HG03108 (cell line): ENCODE results near the gene GPR157.

Experiments used
- ATAC-seq: cut with Tn5 transposase; IDR thresholded peaks from one replicate; pipeline ENCODE4 v1.9.1; 2021; ENCODE audit warnings: moderate library complexity; ENCODE audit not compliant: unreplicated experiment

GPR157 gene

GRCh38 chr1:9088807-9089206 lies 40.1 kb downstream of the GPR157 start:
- ATAC-seq = no peak

DNA sequence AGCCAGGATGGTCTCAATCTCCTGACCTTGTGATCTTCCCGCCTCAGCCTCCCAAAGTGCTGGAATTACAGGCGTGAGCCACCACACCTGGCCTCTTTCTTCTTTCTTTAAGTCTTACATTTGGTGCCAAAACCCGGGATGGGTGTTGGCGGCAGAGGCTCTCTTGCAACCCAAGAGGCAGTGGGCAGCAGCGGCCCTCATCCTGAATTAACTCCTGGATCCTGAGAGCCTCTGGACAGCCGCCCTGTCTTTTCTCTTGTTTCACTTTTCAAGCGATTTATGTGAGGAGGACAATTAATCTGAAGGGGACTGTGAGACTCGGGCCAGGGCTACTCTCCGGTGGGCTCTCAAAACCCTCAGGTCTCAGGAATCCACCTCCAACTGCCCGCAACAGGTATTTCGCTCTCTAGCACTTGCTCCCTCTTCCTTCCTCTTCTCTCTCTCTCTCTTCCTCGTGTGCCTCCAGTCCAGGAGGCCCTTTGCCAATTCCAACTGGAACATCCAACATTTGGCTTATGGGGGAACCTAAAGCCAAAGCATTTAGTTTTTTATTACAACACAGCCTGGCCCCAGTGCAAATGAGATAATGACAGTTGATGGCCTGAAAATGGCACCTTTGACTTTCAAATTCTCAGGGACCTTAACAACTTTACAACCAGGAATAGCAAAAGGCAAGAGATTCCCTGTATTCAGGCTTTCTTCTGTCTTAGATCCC lies 41.3 kb downstream of the GPR157 start:
- ATAC-seq = no peak

- ATAC-seq = no peak
These were observed 42.1 kb downstream of the GPR157 start for GRCh38 chr1:9086796-9087195.

DNA sequence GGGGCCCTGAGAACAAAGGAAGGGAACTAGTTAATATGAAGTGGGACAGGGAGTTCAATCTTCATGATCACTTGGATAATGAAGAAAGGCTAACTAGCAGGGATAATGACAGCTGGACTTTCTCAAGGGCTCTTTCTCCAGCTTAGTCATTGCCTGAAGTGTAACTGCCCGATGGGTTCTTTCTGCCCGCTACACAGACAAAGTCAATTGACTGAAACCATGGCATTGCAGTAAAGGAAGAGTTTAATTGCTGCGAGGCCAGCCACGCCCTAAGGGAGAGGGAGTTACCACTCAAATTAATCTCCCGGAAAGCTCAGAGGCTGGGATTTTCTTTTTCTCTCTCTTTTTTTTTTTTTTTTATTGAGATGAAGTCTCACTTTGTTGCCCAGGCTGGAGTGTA lies 42.9 kb downstream of the GPR157 start:
- ATAC-seq = no peak

DNA sequence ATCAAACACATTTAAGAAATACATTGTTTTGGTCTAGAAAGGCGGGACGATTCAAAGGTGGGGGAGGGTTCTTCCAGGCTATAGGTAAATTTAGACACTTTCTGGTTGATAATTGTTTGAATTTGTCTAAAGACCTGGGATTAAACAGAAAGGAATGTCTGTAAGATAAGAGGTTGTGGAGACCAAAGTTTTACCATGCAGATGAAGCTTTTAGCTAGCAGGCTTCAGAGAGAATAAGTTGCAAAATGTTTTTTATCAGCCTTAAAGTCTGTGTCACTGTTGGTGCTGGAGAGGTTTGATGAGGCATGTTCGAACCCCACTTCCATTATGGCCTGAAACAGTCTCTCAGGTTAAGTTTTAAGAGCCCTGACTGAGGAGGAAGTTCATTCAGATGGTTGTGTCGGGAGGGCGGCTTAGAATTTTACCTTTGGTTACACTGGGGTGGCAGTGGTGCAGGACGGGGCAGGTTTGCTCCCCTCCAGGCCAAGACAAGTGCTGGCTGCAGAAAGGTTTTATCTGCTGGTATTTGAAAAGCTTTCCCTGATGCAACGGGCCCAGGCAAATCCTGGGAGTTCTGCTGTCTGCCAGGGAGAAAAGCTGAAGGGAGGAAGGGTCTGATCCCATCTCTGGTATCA lies 43.5 kb downstream of the GPR157 start:
- no peak for ATAC-seq

DNA sequence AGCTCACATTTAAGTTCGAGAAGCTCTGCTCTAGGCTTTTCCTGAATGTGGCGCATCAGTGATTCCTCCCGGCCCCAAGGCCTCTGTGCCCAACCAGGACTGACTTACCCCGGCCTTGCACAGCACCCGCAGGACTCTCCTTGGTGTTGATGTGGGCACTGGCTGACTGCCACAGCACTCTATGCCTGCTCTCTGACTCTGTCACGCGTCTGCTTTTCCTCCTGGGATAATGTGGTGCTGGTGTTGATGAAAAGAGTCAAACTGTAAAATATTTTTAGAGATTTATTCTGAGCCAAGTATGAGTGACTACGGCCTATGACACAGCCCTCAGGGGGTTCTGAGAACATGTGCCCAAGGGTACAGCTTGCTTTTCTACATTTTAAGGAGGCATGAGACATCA lies 44.0 kb downstream of the GPR157 start:
- ATAC-seq = no peak

GRCh38 chr1:9081473-9081872 lies 47.4 kb downstream of the GPR157 start:
- ATAC-seq = no peak

GRCh38 chr1:9080705-9081291 lies 48.1 kb downstream of the GPR157 start:
- ATAC-seq = no peak

GRCh38 chr1:9079988-9080704 lies 48.8 kb downstream of the GPR157 start:
- ATAC-seq = peak; percentile 37

- no peak for ATAC-seq
These were observed 50.0 kb downstream of the GPR157 start for GRCh38 chr1:9078752-9079500.

- no peak for ATAC-seq
These were observed 50.7 kb downstream of the GPR157 start for GRCh38 chr1:9078015-9078751.

DNA sequence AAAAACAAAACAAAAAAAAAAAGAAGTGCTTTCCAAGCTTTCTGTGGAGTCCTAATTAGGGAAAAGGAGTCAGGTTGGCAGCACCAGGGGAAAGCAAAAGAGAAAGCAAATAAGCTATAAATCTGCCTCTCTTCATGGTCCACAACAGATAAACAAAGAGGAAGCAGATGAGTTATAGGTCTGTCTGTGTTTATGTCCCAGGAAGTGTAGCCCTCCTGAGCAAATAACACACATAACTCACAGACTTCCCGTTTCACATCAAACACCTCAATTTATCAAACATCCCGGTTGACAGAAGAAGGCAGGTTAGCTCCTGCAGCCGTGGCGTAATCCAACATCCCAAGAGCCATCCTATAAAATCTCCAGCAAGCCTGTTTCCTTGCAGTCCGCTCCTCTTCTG lies 53.9 kb downstream of the GPR157 start:
- ATAC-seq = no peak

DNA sequence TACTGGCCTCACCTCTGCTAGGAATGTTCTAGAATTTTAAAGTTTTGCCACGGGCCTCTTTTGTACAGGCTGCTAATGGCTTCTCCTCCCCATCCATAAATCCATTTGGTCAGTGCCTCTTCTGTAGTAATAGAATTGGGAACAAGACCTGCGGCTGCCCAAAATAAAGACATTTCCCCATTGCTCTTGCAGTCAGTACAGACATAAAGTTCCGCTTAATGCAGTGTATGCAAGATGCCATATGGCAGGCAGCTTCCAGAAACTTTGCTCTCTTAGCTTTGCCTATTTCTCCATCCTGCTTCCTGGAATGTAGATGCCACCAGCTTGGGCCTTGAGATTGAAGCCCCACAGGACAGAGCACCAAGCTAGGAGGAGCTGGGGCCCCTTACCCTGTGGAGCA lies 55.8 kb downstream of the GPR157 start:
- ATAC-seq = no peak

DNA sequence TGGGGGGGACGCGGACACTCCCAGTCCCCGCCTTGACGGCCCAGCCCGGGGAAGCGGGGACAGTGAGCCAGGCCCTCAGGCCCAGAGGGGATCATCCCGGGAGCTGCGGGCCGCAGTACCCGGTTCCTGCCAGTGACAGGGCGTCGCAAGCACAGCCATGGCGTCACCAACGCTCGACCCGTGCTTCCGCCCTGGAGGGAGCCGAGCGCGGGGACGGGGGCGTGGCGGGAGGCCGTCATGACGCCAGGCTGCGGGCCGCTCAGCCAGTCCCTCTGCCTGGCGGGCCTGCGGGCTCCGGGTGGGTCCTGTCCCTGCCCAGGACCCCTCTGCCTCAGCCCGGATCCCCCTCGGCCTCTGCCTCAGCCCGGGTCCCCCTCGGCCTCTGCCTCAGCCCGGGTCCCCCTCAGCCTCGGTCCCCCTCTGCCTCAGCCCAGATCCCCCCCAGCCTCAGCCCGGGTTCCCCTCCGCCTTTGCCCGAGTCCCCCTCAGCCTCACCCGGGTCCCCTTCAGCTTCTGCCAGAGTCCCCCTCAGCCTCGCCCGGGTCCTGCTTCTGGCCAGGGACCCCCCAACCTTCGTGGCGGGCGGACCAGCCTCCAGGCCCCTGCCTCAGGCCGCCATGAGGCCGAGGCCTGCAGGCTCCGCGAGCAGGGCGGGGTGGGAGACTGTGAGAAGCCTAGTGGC lies 57.2 kb downstream of the GPR157 start:
- ATAC-seq = no peak

DNA sequence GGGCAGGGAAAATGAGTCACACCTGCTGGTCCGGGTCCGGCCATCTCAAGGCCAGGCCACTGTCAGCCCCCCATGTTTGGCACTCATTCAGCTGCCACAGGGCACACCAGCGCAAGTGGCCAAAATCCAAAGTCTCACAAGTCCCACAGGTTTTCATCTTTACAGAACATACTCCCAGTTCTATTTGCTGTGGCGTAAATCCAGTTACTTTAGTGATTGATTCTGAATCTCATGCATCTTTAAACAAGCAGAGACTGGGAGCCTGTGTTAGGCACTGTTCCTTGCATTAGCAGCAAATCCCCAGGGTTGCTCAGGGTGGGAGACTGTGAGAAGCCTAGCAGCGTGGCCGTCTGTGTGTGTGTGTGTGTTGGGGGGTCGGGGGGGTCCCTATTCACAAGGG lies 58.4 kb downstream of the GPR157 start:
- no peak for ATAC-seq

DNA sequence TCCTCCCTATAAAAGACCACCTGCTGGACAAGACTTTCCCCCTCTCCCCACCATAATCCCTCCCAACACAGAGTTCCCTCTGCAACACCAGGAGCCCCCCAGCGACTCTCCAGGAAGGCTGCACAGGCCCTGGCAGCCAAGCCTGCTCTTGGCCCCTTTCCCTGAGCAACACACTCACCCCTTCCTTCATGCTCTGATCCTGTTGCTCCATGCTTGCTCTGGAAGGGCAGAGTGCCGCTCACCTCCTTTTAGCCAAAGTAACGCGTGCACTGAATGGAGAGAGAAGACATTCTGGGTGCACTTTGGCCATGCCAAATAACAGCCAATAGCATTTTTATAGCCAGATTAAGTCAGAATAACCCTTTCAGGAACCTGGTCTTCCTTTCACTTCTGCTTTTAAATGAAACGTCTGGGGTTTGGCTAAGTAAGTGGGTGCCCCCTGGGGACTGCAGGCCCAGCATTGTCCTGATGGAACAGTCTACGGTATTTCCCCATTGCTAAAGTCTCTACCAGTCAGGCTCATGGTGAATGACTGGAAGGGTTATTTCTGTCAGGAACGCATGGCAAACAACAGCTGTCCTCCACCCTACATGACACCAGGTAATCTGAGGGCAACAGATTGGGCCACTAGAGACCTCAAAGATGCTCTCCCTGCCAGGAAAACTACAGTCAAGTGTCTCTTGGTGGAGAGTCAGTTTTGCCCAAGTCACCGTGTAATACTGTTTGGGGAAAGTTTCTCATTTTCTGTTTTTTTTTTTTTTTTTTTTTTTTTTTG lies 59.4 kb downstream of the GPR157 start, which contains the start of gene SLC2A5:
Gene SLC2A5, minus strand, starts transcription at position 310 of the 775 bp plus-strand sequence. Its CDS starts 99 bp downstream, at position 211.
- ATAC-seq = peak; percentile 89

DNA sequence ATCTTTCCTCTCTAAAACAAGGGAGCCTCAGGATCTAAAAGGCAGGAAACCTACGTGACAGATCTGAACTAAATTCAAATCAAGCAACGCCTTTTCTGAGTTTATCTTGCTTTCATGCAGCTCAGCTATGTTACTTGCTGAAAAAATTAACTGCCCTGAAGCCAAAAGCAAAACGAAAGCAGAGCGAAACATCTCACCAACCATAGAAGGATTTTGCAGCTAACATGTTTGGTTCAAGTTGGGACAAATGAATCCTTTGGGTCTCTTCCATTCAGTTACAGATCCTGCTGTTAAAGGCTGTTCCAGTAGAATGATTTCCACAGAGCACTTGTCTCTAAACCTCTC lies 59.9 kb downstream of the GPR157 start:
- no peak for ATAC-seq

DNA sequence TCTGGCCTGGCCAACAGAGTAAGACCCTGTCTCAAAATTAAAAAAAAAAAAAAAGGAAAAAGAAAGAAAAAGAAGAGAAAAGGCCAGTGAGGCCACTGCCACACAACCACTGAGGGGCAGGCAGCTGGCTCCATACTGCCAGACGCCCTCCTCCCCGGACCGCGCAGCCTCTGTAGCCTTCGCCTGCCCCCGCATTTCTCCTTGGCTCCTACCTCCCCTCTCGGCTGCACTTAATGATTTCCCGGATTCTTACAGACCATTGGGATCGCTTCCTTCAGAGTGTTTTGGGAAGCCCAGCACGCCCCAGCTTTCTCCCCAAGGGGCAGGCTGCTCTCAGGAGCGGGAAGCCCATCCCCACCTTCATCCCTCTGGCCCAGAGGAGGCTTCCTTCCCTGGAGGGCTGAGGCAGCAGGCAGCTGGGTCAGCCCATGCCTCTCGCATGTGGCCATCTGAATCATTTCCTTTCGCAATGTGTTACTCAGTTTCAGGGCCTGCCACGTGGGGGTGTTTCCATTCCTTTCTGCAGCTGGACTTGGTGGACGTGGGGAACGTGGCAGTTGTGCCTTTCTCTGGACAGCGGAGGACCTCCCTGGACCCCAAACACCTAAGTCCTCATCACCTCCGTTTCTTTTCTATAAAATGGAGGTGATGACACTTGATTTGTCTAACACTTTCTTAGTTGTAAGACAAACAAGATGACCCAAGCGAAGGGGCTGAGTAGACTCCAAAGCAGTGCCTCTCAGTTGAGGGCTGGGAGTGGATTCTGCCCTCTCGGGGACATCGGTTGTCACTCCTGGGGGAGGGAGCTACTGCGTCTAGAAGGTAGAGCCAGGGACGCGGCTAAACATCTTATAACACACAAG lies 61.7 kb downstream of the GPR157 start:
- ATAC-seq = no peak
